ENCODE measurements around the gene CDKN2D.
A peak's percentile ranks its signal among the peaks of the same experiment; 100 is the strongest.

The CDKN2D gene

GRCh38 chr19:10568826-10569651 lies at the start of gene CDKN2D:
CDKN2D (minus strand) TSS chr19:10568979; CDS start chr19:10568653, 326 bp downstream.
- DNase-seq, result peak; percentile 91 to 100 (median 99)

DNA sequence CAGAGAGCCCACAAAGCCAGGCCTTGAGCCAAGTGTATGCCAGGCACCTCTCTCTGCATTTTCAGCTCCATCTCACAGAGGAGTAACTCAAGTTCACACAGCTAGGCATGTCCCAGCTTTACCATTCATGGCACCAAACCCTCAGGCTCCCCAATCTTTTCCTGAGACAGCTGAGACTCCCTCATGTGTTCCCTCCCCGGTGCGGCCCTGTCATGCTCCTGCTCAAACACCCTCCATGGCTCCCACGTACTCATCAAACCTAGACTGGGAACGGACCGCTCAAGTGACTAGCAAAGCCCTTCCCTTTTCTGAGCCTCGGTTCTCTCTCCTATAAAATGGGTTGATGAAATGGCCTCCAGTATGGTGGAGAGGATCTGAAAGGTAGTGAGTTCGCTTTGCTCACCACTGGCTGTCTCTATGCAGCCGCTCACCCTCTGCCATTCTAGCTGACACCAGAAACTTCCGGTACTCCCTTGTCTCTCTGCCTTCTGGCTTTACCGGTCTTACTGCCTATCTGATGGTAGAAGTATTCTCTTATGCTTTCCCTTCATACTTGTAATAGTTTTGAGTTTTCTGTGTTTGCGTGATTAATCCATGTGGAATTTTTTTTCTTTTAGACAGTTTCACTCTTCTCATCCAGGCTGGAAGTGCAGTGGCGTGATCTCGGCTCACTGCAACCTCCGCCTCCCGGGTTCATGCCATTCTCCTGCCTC lies 48.8 kb upstream of the CDKN2D start:
- DNase-seq, result no peak

DNA sequence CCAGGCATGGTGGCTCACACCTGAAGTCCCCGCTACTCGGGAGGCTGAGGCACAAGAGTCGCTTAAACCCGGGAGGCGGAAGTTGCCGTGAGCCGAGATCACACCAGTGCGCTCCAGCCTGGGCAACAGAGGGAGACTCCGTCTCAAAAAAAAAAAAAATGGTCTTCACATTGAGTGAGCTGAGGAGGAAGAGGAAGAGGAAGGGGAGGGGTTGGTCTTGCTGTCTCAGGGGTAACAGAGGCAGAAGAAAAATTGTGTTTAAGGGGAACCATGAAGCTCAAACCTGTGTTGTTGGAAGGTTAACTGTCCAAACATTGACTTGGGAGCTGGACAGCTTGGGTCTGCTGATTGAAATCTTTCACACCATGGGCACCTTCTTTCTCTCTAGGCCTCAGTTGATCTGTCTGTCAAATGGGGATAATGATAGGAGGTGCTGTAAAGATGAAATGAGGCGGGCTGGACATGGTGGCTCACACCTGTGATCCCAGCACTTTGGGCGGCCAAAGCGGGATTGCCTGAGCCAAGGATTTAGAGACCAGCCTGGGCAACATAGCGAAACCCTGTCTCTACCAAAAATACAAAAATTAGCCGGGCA lies 46.7 kb upstream of the CDKN2D start:
- DNase-seq, result no peak

DNA sequence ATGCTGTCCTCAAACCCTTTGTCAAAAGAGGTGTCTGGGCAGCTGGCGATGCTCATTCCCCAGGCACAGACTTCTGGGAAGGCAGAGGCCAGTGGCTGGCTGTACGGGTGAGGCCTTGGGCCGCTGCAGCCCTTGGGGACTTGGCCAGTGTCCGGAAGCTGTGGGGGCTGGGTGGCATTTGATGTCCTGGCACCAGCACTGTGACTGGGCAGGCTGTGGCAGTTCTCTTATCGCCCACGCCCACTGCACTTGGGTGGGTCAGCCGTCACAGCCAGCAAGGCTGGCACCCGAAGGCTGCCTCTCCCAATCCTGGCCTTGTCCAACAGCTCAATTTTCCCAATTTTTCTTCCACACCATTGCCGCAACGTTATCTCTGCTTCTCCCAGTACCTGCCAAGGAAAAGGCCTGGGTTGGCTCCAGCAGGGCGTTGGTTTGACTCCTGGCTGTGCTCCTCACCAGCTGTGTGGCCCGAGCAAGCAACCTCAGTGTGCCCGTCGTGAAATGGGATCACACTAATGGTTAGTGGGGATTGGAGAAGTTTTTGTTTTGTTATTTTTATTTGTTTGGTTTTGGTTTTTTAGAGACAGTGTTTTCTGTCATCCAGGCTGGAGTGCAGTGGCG lies 43.8 kb upstream of the CDKN2D start:
- peak in 54 of 58 donors; percentile 2 to 80 (median 48) for DNase-seq

- no peak for DNase-seq
Observed at GRCh38 chr19:10611907-10612306, 43.1 kb upstream of the CDKN2D start.

DNA sequence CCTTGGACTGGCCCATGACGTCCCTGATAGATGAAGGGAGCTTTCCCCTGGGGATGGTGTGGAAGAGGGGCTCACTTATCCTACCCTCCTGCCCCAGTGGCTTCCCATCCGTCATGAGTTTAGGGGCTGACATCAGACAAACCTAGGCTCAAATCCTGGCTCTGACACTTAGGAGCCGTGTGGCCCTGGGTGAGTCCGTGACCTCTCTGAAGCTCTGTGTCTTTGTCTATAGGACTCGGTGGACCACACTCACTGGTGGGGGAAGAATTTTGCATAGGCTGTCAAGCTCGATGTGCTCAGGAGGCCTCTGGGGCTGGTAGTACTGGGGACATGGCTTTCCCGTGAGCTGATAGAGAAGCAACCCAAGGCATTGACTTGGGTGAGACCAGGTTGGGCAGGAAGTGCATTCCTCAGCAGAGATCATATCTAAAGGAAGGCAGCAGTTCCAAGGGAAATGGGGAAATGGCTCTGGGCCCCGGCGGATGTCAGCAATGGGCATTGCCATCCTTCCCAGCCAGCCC lies 35.7 kb upstream of the CDKN2D start:
- no peak for DNase-seq

DNA sequence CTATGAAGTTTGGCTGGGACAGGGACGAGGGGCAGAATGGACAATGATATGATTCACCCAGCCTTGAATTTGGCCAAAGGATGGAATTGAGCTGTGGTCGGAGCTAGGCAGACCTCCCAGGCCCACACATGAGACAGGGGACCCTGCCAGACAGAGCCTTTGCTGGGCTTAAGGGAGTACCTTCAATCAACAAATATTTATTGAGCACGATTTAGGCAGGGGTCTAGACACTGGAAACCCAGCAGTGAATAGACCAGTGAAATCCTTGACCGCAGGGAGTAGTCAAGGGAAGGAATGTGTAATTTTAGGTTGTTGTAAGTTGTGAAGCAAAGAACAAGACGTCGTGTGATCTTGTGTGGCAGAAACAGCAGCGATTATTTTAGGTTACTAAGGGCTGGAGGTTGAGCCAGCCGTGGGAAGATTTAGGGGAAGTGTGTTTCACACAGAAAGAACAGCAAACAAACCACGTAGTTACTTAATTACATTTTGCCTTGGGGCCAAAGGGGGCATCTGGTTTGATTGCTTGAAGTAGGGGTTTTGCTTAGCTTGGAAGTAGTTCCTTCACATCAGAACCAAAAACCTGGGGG lies 35.2 kb upstream of the CDKN2D start:
- peak in 3 of 58 donors; percentile 3 to 21 (median 14) for DNase-seq

DNA sequence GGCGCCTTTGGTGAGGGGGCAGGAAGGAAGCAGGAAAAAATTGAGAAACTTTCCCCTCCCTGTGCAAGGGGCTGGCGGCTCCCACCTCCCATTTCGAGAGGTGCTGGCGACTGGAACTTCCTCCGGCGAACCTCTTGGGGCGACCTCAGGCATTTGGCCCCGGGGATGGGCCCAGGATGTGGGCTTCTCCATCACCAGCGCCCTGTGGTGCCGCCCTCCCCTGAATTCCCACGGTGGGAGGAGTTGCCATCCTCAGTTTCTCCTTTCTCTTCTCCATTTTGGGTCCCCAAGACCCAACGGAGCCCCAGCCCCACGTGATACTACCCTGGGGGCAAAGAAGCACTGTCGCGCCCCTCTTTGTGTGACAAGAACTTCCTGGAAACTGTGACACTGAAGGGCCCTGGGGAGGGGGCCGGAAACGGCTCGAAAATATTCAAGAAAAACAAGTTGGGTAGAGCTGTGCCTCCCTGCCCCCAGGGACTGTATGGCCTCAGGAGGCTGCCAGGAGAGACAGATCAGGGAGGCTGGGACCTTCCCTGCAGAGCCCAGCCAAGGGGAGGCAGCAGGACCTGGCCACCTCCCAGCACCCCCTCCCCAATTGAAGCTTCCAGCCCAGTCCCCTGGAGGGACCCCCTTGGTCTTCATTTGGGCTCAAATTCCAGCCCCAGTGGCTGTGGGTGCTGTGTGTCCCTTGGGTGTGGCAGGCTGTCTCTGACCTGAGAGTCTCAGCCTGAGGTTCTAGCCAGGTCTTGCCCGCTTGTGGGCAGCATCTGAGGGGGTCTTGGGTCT lies 34.5 kb upstream of the CDKN2D start:
- peak in 11 of 58 donors; percentile 1 to 28 (median 22) for DNase-seq

- peak in 54 of 58 donors; percentile 28 to 88 (median 67) for DNase-seq
Observed at GRCh38 chr19:10602330-10603083, 33.7 kb upstream of the CDKN2D start.

GRCh38 chr19:10601999-10602329 lies 33.2 kb upstream of the CDKN2D start:
- no peak for DNase-seq

DNA sequence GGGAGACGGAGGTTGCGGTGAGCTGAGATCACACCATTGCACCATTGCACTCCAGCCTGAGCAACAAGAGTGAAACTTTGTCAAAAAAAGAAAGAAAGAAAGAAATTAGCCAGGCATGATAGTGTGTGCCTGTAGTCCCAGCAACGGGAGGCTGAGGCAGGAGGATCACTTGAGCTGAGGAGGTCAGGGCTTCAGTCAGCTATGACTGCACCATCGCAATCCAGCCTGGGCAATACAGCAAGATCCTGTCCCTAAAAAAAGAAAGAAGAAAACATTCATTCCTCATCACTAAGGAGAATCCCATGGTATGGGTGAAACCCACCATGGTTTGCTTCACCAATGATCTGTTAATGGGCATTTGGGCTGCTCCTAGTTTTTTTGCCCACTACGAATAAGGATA lies 31.4 kb upstream of the CDKN2D start:
- DNase-seq, result no peak

DNA sequence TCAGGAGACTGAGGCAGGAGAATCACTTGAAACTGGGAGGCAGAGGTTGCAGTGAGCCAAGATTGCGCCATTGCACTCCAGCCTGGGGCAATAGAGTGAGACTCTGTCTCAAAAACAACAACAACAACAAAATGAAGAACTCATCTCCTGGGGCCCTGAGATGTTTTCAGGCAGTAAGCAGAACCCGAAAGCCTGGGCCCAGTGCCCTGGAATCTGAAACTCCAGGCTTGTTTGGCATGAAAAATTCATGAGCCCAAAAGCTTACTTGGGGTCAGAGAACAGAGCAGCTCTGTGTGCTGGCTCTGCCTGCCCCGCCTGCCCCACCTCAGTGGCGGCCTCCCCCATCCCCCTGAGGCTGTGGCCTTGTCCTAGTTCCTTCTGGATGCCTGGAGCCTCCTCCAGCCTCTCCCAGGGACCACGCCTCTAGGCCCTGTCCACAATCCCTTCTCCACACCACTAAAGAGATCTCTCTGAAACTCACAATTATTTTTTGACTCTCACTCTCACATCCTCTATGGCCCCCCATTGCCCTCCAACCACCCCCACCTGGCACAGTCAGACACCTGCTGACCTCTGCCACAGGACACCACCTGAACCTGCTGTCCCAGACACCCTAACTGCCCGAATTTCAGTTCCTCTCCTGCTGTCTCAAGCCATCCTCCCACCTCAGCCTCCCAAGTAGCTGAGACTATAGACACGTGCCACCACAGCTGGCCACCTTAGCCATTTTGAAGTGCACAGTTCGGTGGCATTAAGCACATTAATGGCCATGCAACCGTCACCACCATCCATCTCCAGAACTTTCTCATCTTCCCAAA lies 25.2 kb upstream of the CDKN2D start:
- peak in 48 of 58 donors; percentile 5 to 79 (median 42) for DNase-seq

GRCh38 chr19:10593148-10593547 lies 24.4 kb upstream of the CDKN2D start:
- no peak for DNase-seq

GRCh38 chr19:10587839-10588150 lies 19.0 kb upstream of the CDKN2D start:
- no peak for DNase-seq

GRCh38 chr19:10587022-10587838 lies 18.5 kb upstream of the CDKN2D start, which contains the start of gene AP1M2:
AP1M2 (minus strand) TSS chr19:10587312; CDS start chr19:10587231, 81 bp downstream.
- no peak for DNase-seq

GRCh38 chr19:10586396-10586795 lies 17.6 kb upstream of the CDKN2D start:
- no peak for DNase-seq

GRCh38 chr19:10583036-10583776 lies 14.4 kb upstream of the CDKN2D start:
- no peak for DNase-seq

Measured in anterior cingulate cortex (tissue), 58 donors.